HG02759 (cell line): ENCODE data around the gene CALD1.

Experiments
- ATAC-seq: cut with Tn5 transposase; IDR thresholded peaks from one replicate; pipeline ENCODE4 v1.9.1; 2021; ENCODE audit warnings: mild to moderate bottlenecking, moderate library complexity; ENCODE audit not compliant: unreplicated experiment

CALD1 gene

DNA sequence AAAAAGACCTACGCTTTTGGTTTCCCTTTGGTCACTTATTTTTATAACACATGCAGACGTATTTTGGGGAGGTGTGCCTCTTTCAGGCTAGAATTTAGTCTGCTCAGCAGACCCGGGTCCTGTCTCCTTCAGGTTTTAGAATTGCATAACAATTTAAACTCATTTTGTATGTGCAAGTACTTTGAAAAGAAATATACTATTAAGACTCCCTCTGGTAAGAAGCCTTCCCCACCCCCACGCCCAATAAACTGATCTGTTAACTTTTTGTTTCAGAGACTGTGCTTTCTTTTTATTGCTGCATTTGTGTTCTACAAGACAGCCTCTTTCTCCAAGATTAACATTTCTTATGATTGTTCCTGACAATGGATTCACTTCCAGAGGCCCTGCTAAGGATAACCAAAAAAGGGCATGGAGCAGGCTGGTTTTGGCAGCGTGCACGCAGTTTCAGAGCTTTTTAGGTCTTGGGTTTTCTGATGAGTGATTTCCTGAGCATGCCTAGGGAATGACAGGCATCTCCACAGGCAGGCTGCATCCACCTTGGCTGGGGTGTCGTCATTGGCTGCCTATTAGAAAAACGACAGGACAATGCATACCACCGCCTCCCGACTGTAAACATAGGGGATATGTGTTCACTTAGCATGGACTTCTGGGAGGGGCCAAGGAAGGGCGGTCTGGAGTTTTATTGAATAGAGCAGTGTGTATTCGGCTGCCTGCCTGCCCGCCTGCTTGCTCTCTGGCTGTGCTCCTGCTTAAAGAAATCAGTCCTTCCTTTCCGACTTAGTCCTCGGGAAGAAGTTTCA is at the start of gene CALD1:
CALD1 (plus strand) TSS at position 694 of the 800 bp plus-strand sequence. CDS start 88,100 bp downstream, outside the sequence.
- no peak for ATAC-seq

- no peak for ATAC-seq
These were observed 49.5 kb upstream of the CALD1 start for GRCh38 chr7:134729895-134730294.

DNA sequence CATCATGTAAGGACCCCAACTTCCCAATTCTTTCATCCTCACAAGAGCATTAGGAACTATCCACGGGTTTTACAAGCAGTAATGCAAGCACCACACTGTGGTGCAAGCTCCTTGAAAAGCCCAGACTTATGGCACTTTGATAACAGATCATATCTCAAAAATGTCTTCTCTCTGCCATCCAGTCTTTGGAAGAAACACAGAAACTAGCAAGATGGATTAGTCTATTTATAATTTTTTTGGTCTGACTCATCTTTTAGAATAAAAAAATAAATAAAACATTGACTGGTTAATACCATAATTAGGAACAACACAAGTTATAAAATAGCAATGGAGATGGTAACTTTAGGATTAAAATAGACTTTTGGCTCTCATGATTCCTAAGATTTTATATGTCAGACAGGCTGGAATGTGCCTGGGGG is 49.0 kb upstream of the CALD1 start:
- ATAC-seq = no peak

- ATAC-seq = no peak
These were observed 47.8 kb upstream of the CALD1 start for GRCh38 chr7:134731616-134732015.

DNA sequence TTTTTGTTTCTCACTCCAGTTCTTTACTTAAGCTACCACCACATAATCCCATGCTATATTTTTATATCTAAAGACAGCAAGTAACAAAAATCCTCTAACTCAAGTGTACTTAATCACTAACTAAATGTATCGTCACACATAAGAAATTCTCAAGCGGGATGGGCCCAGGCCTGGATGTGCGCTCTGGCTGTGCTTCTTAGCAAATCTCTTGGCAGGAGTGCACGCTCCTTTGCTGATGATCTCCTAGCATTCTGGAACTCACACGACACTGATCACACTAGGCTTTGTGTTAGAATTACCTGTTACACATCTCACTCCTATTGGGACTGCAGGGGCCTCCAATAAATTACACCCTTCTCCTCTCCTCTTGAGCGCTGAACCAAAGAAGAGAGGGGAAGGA is 46.7 kb upstream of the CALD1 start:
- ATAC-seq = no peak

DNA sequence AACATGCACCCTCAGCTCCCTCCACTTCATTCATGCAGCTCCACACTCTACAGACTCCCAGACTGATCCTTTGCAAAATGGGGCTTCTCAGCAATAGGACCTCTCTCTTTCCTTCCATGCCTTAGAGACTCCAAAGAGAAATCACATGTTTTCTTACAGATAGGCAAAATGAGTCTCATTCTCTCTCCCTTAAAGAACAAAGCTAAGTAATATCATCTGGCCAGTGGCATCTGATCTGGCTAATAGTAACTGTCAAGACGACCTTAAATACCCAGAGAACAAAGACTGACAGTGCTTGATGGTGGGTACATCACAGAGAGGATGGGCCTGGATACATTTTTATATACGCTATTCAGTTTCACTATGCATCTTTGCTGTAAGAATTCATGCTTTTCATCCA is 43.1 kb upstream of the CALD1 start:
- no peak for ATAC-seq

- no peak for ATAC-seq
These were observed 41.7 kb upstream of the CALD1 start for GRCh38 chr7:134737566-134738345.

- ATAC-seq = no peak
These were observed 40.1 kb upstream of the CALD1 start for GRCh38 chr7:134739362-134739761.

- ATAC-seq = no peak
These were observed 39.1 kb upstream of the CALD1 start for GRCh38 chr7:134740376-134740775.

GRCh38 chr7:134741907-134742635 is 37.4 kb upstream of the CALD1 start:
- no peak for ATAC-seq

- no peak for ATAC-seq
These were observed 36.6 kb upstream of the CALD1 start for GRCh38 chr7:134742688-134743350.

GRCh38 chr7:134744569-134744968 is 34.9 kb upstream of the CALD1 start:
- ATAC-seq = no peak

DNA sequence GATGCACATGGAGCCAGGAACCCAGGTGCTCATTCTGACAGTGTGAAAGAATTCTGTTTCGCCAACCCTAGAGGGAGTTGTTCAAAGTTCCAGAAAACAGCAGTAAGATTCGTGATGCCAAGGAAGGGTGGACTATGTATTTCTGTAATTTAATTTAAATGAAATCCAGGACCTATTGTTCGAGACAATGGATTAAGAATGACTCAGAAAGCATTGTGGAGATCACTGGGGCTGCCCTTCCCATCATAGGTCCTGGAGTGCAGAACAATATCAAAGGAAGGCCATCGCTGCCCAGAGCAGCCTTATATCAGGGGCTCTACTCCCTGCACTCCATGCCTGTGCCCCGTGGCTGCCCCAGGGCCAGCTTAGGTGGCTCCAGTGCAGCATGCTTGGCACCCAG is 32.1 kb upstream of the CALD1 start:
- ATAC-seq = no peak

GRCh38 chr7:134750083-134751062 is 29.1 kb upstream of the CALD1 start:
- peak; percentile 71 for ATAC-seq

DNA sequence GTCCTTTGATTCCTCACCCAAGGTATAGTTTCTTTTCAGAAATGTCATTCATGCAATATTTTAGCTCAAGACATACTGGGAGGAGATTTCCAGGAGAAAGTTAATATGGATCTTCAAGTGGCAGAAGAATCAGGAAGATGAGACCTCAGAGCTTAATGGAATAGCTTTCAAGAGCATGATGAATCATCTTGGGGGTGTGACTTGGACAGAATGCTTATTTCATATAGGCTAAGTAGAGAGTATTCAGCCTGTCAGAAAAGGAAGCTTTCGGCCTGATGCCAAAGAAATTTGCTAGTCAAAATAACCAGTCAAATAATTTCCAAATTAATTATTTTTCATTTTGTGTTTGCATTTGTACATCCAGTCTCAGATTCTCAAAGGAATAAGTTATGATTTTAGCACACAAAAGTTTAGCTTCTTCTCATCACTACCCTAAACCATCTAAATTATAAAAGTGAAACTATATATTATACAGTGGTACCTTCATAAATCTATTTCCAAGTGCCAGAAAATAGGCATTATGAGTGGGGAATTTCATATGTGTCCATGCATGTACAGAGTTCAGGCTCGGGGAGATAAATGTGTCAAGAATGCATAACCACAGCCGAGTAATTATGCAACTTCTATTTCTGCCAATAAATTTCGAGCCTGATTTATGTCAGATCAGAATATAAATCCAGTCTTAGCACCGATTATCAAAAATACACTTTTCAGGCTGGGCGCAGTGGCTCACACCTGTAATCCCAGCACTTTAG is 27.3 kb upstream of the CALD1 start:
- no peak for ATAC-seq

DNA sequence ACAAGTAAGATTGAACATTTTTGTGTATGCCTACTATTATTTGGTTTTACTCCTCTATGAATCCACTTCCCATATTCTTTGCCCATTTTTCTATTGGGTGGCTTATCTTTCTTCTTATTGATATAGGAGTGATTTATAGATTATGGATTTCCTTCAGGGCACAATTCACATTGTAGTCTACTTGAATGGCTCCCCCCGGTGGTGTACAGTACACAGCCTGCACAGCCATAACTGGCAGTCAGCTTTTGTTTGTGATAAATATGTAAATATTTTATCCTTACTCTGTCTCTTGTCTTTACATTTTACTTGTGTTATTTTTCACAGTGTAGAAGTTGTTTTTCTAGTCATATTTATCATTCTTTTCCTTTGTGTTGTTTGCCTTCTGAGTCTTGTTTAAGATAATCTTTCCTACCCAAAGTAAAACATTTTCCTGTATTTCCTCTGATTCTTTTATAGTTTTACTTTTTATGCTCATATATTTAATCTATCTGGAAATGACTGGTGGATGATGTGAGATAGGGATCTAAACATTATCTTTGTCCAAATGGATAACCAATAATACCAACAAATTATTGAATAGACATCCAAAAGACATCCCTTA is 23.9 kb upstream of the CALD1 start:
- no peak for ATAC-seq

DNA sequence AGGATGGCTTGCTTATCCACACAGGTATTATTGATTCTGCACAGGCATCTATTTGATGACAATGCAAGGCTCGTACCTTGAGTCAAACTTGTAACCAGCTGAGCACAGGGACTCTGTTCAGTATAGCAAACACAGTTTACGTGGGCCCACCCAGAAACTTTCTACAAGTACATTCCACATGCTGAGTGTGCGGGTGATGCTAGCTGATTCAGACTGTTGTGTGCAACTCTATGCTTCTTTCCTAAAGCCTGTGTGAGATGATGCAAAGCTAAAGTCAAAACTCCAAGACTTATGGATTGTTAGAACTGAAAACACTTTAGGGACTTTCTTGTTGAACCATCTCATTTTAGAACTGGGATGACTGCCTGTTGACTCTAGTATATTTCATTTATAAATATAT is 21.5 kb upstream of the CALD1 start:
- ATAC-seq = no peak

GRCh38 chr7:134758981-134759380 is 20.5 kb upstream of the CALD1 start:
- ATAC-seq = no peak

DNA sequence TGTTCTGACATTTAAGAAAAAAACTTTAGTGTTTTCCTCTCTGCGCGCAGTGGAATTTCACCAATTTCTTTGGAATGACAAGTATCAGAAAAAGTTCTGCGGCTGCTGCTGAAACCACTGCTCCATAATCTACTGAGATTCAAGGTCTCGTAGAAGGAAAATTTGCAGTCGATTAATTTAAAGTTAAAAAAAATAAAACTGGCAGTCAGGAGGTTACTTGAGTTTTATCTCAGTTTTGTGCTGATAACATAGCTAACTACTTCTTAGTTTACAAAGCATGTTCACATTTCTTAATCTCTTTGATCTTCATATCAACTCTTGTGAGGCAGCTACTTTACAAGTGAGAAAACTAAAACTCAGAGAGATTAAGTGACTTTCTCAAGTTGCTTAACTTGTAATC is 18.2 kb upstream of the CALD1 start:
- ATAC-seq = no peak
